Tibial artery (tissue), 4 donors: ENCODE measurements around the gene CACUL1.
"Not testable (repeated sequence)": the region's sequence is repeated elsewhere in the genome, so short reads cannot be mapped to it uniquely, and the experiment has no call there.

Experiments used
- DNase-seq, 2 donors: peaks; one replicate each; pipeline ENCODE4 v3.0.0-alpha.2; 2019
- H3K27ac ChIP-seq, 2 donors: fragments of 200-600 bp; sonication (generic) in 1 of 2; 1 replicate in 1 of 2; 2 replicates in 1 of 2; pipeline ENCODE4 v1.5.1; 2018 to 2019; ENCODE audit warnings: mild to moderate bottlenecking in 1 of 2
- H3K27me3 ChIP-seq, 2 donors: fragments of 200-600 bp; sonication (generic) in 1 of 2; one replicate each; pipeline versions ENCODE4 v1.5.1 to v1.6.0; 2016 to 2019
- H3K36me3 ChIP-seq, 3 donors: fragments of 200-600 bp; sonication (generic) in 2 of 3; one replicate each; pipeline ENCODE4 v1.5.1; 2016 to 2019; ENCODE audit warnings: mild to moderate bottlenecking in 2 of 3
- H3K4me1 ChIP-seq, 4 donors: fragments of 200-600 bp; sonication (generic) in 2 of 4; 1 replicate in 3 of 4; 2 replicates in 1 of 4; pipeline ENCODE4 v1.5.1; 2016 to 2019
- H3K4me3 ChIP-seq, 2 donors: fragments of 200-600 bp; sonication (generic) in 1 of 2; 1 replicate in 1 of 2; 2 replicates in 1 of 2; pipeline ENCODE4 v1.5.1; 2018 to 2019; ENCODE audit warnings: mild to moderate bottlenecking in 2 of 2
- H3K9me3 ChIP-seq, 3 donors: fragments of 200-600 bp; sonication (generic) in 1 of 3; one replicate each; pipeline ENCODE4 v1.5.1; 2016 to 2019
- intact Hi-C: fragments of 100-400 bp; cut with DNase I; formaldehyde crosslinking; loops from one replicate; pipeline ENCODE4 v1.15.0; 2023; ENCODE audit warnings: low total_unique reads
- TF ChIP-seq, protein P1 (sequence below), 2 experiments: fragments of 200-600 bp in 1 of 2; fragments of 450-650 bp in 1 of 2; IDR thresholded peaks; one replicate each; pipeline ENCODE4 v1.5.1; 2017 to 2019; ENCODE audit warnings: antibody characterized with exemption in 2 of 2, mild to moderate bottlenecking in 1 of 2, moderate library complexity in 1 of 2

CACUL1 gene

GRCh38 chr10:118664321-118664720 lies 90.4 kb downstream of the CACUL1 start:
- no peak overlapping the region for H3K27ac ChIP-seq
- intact Hi-C loops: no loop called here
- no peaks in the 10 kb centered on the region for H3K36me3 ChIP-seq
- no peaks in the 10 kb centered on the region for H3K27me3 ChIP-seq
- peaks cover 0 to 4% (median 4%) of the 10 kb centered on the region in 3 donors for H3K9me3 ChIP-seq
- H3K4me1 ChIP-seq: peaks cover 0 to 6% (median 3%) of the 10 kb centered on the region in 4 donors
- H3K4me3 ChIP-seq: no peak overlapping the region
- TF ChIP-seq, protein P1, sequence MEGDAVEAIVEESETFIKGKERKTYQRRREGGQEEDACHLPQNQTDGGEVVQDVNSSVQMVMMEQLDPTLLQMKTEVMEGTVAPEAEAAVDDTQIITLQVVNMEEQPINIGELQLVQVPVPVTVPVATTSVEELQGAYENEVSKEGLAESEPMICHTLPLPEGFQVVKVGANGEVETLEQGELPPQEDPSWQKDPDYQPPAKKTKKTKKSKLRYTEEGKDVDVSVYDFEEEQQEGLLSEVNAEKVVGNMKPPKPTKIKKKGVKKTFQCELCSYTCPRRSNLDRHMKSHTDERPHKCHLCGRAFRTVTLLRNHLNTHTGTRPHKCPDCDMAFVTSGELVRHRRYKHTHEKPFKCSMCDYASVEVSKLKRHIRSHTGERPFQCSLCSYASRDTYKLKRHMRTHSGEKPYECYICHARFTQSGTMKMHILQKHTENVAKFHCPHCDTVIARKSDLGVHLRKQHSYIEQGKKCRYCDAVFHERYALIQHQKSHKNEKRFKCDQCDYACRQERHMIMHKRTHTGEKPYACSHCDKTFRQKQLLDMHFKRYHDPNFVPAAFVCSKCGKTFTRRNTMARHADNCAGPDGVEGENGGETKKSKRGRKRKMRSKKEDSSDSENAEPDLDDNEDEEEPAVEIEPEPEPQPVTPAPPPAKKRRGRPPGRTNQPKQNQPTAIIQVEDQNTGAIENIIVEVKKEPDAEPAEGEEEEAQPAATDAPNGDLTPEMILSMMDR (IDR thresholded peaks at IDR 0.05): no peak
- no peak for DNase-seq

GRCh38 chr10:118663176-118663575 lies 91.6 kb downstream of the CACUL1 start:
- H3K4me3 ChIP-seq: no peak overlapping the region
- intact Hi-C loops: no loop called here
- H3K4me1 ChIP-seq: no peaks in the 10 kb centered on the region
- TF ChIP-seq, protein P1 (IDR thresholded peaks at IDR 0.05): no peak
- DNase-seq: no peak
- H3K9me3 ChIP-seq: peaks cover 0 to 15% (median 9%) of the 10 kb centered on the region in 3 donors
- no peak overlapping the region for H3K27ac ChIP-seq
- H3K36me3 ChIP-seq: no peaks in the 10 kb centered on the region
- H3K27me3 ChIP-seq: no peaks in the 10 kb centered on the region

DNA sequence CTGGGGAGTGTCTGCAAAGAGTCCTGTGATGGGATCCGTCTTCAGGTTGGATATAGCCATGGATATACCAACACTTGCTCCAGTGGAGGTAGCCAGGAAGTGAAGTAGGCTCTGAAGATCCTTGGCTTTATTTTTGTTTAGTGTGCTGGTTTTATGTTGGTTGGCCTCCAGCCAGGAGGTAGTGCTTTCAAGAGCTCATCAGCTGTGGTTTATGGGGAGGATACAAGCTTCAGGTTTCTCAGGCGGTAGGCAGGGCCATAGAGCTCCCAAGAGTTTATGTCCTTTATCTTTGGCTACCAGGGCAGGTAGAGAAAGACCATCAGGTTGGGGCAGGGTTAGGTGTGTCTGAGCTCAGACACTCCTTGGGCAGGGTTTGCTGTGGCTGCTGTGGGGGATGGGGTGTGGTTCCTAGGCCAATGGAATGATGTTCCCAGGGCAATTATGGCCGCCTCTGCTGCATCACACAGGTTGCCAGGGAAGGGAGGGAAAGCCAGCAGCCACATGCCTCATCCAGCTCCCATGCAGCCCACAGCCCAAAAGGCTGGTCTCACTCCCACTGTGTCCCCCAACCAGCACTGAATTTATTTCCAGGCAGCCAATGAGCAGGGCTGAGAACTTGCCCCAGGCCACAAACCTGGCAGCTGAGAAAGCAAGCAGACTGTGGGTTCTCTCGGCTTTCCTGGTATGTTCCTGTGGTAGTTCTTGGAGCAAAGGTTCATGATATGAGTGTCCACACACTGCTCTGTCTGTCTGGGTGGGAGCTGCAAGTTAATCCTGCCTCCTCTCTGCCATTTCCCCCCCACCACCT lies 92.3 kb downstream of the CACUL1 start:
- DNase-seq: no peak
- TF ChIP-seq, protein P1 (IDR thresholded peaks at IDR 0.05): no peak
- Histone ChIP-seq H3K36me3 (no peaks in the 10 kb centered on the region), H3K4me3 (no peak overlapping the region), H3K9me3 (peaks cover 0 to 16% (median 9%) of the 10 kb centered on the region in 3 donors), H3K4me1 (no peaks in the 10 kb centered on the region), H3K27ac (no peak overlapping the region), H3K27me3 (no peaks in the 10 kb centered on the region)
- intact Hi-C loops: no loop called here

DNA sequence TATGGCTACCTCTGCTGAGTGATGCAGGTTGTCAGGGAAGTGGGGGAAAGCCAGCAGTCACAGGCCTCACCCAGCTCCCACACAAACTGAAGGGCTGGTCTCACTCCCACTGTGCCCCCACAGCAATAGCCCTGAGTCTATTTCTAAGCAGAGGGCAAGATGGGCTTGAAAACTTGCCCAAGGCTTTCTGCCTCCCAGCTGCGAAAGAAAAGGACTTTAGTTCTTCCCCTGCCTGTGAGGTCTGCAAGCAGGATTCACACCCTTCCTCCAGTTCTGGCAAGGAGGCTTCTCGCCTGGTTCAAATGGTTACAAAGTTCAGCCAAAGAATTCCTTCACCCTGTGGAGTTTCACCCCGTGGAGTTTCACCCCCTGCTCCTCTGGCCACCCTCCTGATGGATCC lies 96.0 kb downstream of the CACUL1 start:
- H3K27me3 ChIP-seq: no peaks in the 10 kb centered on the region
- peaks cover 0 to 16% (median 15%) of the 10 kb centered on the region in 3 donors for H3K9me3 ChIP-seq
- TF ChIP-seq, protein P1 (IDR thresholded peaks at IDR 0.05): no peak
- no peak for DNase-seq
- no peak overlapping the region for H3K4me3 ChIP-seq
- H3K36me3 ChIP-seq: no peaks in the 10 kb centered on the region
- intact Hi-C loops: no loop called here
- H3K27ac ChIP-seq: no peak overlapping the region
- no peaks in the 10 kb centered on the region for H3K4me1 ChIP-seq

GRCh38 chr10:118658168-118658567 lies 96.6 kb downstream of the CACUL1 start:
- H3K9me3 ChIP-seq: peaks cover 0 to 16% (median 15%) of the 10 kb centered on the region in 3 donors
- H3K27me3 ChIP-seq, H3K4me3 ChIP-seq, H3K27ac ChIP-seq, H3K36me3 ChIP-seq, intact Hi-C loops, H3K4me1 ChIP-seq, DNase-seq: not testable (repeated sequence)

GRCh38 chr10:118645294-118645693 lies 109.5 kb downstream of the CACUL1 start:
- H3K27me3 ChIP-seq, H3K9me3 ChIP-seq, H3K4me3 ChIP-seq, H3K36me3 ChIP-seq, H3K4me1 ChIP-seq, intact Hi-C loops, DNase-seq, H3K27ac ChIP-seq: not testable (repeated sequence)
